DOHH2 (cell line): ENCODE data around the gene ZZZ3.
A peak's percentile ranks its signal among the peaks of the same experiment; 100 is the strongest.

Source experiments
- H3F3A ChIP-seq: fragments of 200-600 bp; sonication (generic), shearing (Covaris generic); 2 replicates; pipeline ENCODE4 v1.6.0; 2016; ENCODE audit warnings: antibody characterized with exemption, mild to moderate bottlenecking; ENCODE audit not compliant: control insufficient read depth, insufficient read depth
- H3K27ac ChIP-seq: fragments of 200-600 bp; sonication (generic); 2 replicates; pipeline ENCODE4 v1.5.1; 2014; ENCODE audit warnings: low read depth, mild to moderate bottlenecking, low read length, moderate library complexity
- H3K27me3 ChIP-seq: fragments of 200-600 bp; sonication (generic); 2 replicates; pipeline ENCODE4 v1.6.1; 2014; ENCODE audit warnings: mild to moderate bottlenecking, low read length, mixed read lengths; ENCODE audit not compliant: control insufficient read depth
- H3K36me3 ChIP-seq: fragments of 200-600 bp; sonication (generic); 2 replicates; pipeline ENCODE4 v1.6.1; 2014; ENCODE audit warnings: mild to moderate bottlenecking, low read length, moderate library complexity, mixed read lengths; ENCODE audit not compliant: control insufficient read depth
- H3K4me1 ChIP-seq: fragments of 200-600 bp; sonication (generic); 2 replicates; pipeline ENCODE4 v1.6.1; 2014; ENCODE audit warnings: mild to moderate bottlenecking, low read length, mixed read lengths; ENCODE audit not compliant: control insufficient read depth
- H3K4me2 ChIP-seq: fragments of 200-600 bp; sonication (generic); 2 replicates; pipeline ENCODE4 v1.6.0; 2014; ENCODE audit warnings: mild to moderate bottlenecking, low read length, moderate library complexity
- H3K4me3 ChIP-seq: fragments of 200-600 bp; sonication (generic); 2 replicates; pipeline ENCODE4 v1.5.1; 2014; ENCODE audit warnings: mild to moderate bottlenecking, low read length, mixed read lengths
- H3K79me2 ChIP-seq: fragments of 200-600 bp; sonication (generic); 2 replicates; pipeline ENCODE4 v1.6.1; 2014; ENCODE audit warnings: mild to moderate bottlenecking, low read length, mixed read lengths; ENCODE audit not compliant: control insufficient read depth
- H3K9me2 ChIP-seq: fragments of 200-600 bp; sonication (generic); replicated peaks from 2 replicates; pipeline ENCODE4 v1.6.1; 2014; ENCODE audit warnings: mild to moderate bottlenecking, low read length, mixed read lengths; ENCODE audit not compliant: control insufficient read depth
- H3K9me3 ChIP-seq: fragments of 200-600 bp; sonication (generic); 2 replicates; pipeline ENCODE4 v1.6.1; 2014; ENCODE audit warnings: antibody characterized with exemption, low read length, mixed read lengths; ENCODE audit not compliant: control insufficient read depth, insufficient read depth
- H4K20me1 ChIP-seq: fragments of 200-600 bp; sonication (generic); 2 replicates; pipeline ENCODE4 v1.6.0; 2014; ENCODE audit warnings: low read depth, mild to moderate bottlenecking, antibody characterized with exemption, low read length, moderate library complexity; ENCODE audit not compliant: control insufficient read depth, insufficient read depth
- EZH2phosphoT487 ChIP-seq: fragments of 200-600 bp; sonication (generic); IDR thresholded peaks from 2 replicates; pipeline ENCODE4 v1.6.1; 2017; ENCODE audit warnings: borderline replicate concordance, mild to moderate bottlenecking, antibody characterized with exemption, low read length, moderate library complexity, mixed read lengths
- TF ChIP-seq, protein P1 (sequence below): fragments of 200-600 bp; sonication (generic); IDR thresholded peaks from one replicate; pipeline ENCODE4 v1.5.1; 2014; ENCODE audit warnings: antibody characterized with exemption, mild to moderate bottlenecking, low read depth, low read length; ENCODE audit not compliant: poor library complexity, severe bottlenecking

The ZZZ3 gene

DNA sequence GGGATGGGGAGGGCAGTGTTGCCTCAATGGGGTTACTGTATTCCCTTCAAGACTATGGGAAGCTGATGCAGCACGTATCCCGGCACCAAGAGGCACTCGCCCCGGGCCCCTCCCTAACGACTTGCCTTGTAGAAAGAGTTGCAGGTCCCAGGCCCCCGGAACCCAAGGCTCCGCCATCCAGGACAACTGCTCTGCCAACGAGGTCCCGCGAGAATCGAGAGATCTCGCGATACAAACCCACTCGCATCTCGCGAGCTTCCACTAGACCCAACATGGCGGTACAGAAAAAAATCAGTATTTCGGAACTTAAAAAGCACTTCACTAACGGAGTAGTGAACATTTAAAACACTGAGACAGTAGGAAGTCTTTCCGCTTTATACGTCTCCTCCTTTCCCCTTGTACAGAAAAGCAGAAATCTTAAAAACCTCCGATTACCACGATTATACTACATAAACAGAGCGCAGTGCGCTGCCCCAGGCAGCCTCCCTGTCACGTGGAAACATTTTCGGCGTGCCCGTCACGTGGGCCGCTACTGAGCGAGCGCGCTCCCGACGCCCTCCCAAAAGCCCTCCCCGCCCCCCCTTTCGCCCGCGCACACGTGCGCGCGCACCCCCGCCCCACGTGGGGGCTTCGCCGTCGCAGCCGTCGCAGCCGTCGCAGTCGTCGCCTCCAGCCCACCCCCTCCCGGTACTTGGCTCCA, at the start of gene ZZZ3:
Gene ZZZ3, minus strand, starts transcription at position 199 of the 700 bp plus-strand sequence. CDS start 49,304 bp downstream, outside the sequence.
- Histone ChIP-seq H3K27ac (peak within 1 kb of the TSS; percentile 86), H3K4me3 (peak within 1 kb of the TSS; percentile 85), H3K4me2 (peak within 1 kb of the TSS; percentile 90), H3F3A (peaks cover 8% of the 10 kb centered on the region), H3K9me3 (no peaks in the 10 kb centered on the region), H4K20me1 (peaks cover 11% of the 10 kb centered on the region; the same call in 1 of the 2 replicates), H3K79me2 (peaks cover 64% of the 10 kb centered on the region), H3K36me3 (peaks cover 28% of the 10 kb centered on the region), H3K9me2 (no peaks in the 10 kb centered on the region), H3K4me1 (peaks cover 44% of the 10 kb centered on the region), H3K27me3 (no peaks in the 10 kb centered on the region)
- TF ChIP-seq, protein P1, sequence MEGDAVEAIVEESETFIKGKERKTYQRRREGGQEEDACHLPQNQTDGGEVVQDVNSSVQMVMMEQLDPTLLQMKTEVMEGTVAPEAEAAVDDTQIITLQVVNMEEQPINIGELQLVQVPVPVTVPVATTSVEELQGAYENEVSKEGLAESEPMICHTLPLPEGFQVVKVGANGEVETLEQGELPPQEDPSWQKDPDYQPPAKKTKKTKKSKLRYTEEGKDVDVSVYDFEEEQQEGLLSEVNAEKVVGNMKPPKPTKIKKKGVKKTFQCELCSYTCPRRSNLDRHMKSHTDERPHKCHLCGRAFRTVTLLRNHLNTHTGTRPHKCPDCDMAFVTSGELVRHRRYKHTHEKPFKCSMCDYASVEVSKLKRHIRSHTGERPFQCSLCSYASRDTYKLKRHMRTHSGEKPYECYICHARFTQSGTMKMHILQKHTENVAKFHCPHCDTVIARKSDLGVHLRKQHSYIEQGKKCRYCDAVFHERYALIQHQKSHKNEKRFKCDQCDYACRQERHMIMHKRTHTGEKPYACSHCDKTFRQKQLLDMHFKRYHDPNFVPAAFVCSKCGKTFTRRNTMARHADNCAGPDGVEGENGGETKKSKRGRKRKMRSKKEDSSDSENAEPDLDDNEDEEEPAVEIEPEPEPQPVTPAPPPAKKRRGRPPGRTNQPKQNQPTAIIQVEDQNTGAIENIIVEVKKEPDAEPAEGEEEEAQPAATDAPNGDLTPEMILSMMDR, result no peak
- no peak for TF ChIP-seq EZH2phosphoT487

DNA sequence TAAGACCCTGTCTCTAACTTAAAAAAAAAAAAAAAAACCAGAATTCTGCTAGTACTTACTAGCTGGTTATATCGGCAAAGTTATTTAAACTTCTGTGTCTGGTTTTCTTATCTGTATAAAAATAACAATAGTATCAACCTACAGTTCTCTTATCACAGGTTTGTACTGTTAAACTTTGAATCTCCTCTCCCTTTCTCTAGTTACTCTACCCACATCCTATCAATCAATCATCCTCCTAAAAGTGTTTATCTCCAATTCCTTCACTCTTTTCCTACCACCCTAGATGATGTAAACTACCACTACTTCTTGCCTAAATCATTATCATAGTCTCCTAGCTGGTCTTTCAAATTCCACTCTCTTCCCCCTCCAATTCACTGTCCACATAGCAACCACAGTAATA, 49.6 kb upstream of the ZZZ3 start:
- Histone ChIP-seq H3K9me2 (no peaks in the 10 kb centered on the region), H3K27me3 (no peaks in the 10 kb centered on the region), H3F3A (no peaks in the 10 kb centered on the region), H3K79me2 (no peaks in the 10 kb centered on the region), H3K4me2 (no peak overlapping the region), H3K4me3 (no peak overlapping the region), H3K4me1 (no peaks in the 10 kb centered on the region), H3K36me3 (peaks cover 24% of the 10 kb centered on the region), H3K9me3 (no peaks in the 10 kb centered on the region), H3K27ac (no peak overlapping the region), H4K20me1 (no peaks in the 10 kb centered on the region)
- TF ChIP-seq EZH2phosphoT487, result no peak

DNA sequence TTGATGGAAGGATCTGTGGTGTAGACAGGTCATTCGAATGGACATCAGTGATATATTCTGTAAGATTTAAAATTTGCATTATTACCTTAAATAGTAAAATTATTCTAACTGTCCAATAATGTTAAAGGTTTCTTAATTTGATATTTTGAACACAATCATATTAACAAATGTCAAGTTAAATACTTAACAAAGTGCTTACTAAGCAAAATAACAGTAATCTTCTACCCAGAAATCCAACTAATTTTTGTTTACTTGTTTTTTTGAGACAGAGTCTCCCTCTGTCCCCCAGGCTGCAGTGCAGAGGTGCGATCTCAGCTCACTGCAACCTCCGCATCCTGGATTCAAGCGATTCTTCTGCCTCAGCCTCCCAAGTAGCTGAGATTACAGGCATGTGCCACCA, 43.2 kb upstream of the ZZZ3 start:
- Histone ChIP-seq H3K36me3 (peaks cover 68% of the 10 kb centered on the region), H3K4me3 (no peak overlapping the region)

DNA sequence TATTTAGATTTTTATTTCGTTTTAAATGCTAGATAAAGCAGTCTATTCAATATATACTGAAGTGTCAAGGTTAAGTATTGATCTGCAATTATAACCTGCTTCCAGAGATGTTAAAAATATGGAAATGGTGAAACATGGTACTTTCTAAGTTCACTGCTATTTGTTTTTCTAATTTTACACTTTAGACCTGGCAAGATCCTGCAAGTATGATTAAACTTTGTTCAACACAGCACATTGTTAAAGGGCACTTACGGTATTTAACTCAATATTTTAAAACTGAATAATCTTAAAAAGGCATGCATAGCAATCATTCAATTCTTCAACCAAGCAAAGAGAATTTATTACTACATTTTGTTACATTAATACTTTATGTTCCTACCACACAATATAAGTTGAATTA, 35.7 kb upstream of the ZZZ3 start:
- no peaks in the 10 kb centered on the region for H3K27me3 ChIP-seq
- no peaks in the 10 kb centered on the region for H3F3A ChIP-seq
- no peaks in the 10 kb centered on the region for H3K9me2 ChIP-seq
- H3K27ac ChIP-seq, result no peak overlapping the region
- no peaks in the 10 kb centered on the region for H3K9me3 ChIP-seq
- no peaks in the 10 kb centered on the region for H3K4me1 ChIP-seq
- TF ChIP-seq, protein P1, result no peak
- TF ChIP-seq EZH2phosphoT487, result no peak
- no peaks in the 10 kb centered on the region for H3K79me2 ChIP-seq
- no peak overlapping the region for H3K4me3 ChIP-seq
- no peaks in the 10 kb centered on the region for H4K20me1 ChIP-seq
- peaks cover 64% of the 10 kb centered on the region for H3K36me3 ChIP-seq
- no peak overlapping the region for H3K4me2 ChIP-seq

More for the DNA sequence above, 43.2 kb upstream of the ZZZ3 start:
- Histone ChIP-seq H3K79me2 (no peaks in the 10 kb centered on the region), H3F3A (no peaks in the 10 kb centered on the region), H4K20me1 (no peaks in the 10 kb centered on the region), H3K9me3 (no peaks in the 10 kb centered on the region), H3K27ac (no peak overlapping the region), H3K4me2 (no peak overlapping the region), H3K27me3 (no peaks in the 10 kb centered on the region), H3K4me1 (no peaks in the 10 kb centered on the region), H3K9me2 (no peaks in the 10 kb centered on the region)
- TF ChIP-seq EZH2phosphoT487, result no peak
- TF ChIP-seq, protein P1, result no peak
